COLO829 (cell line): ENCODE measurements around the gene BBS4.
"Not testable (repeated sequence)": the region's sequence is repeated elsewhere in the genome, so short reads cannot be mapped to it uniquely, and the experiment has no call there.

ENCODE experiments used
- DNase-seq: peaks from one replicate; pipeline ENCODE4 v3.0.0; 2012; ENCODE audit warnings: low spot score

BBS4 gene

GRCh38 chr15:72700076-72700475, 14.1 kb downstream of the BBS4 start:
- DNase-seq, result no peak

GRCh38 chr15:72706266-72706665, 20.3 kb downstream of the BBS4 start:
- DNase-seq, result no peak

DNA sequence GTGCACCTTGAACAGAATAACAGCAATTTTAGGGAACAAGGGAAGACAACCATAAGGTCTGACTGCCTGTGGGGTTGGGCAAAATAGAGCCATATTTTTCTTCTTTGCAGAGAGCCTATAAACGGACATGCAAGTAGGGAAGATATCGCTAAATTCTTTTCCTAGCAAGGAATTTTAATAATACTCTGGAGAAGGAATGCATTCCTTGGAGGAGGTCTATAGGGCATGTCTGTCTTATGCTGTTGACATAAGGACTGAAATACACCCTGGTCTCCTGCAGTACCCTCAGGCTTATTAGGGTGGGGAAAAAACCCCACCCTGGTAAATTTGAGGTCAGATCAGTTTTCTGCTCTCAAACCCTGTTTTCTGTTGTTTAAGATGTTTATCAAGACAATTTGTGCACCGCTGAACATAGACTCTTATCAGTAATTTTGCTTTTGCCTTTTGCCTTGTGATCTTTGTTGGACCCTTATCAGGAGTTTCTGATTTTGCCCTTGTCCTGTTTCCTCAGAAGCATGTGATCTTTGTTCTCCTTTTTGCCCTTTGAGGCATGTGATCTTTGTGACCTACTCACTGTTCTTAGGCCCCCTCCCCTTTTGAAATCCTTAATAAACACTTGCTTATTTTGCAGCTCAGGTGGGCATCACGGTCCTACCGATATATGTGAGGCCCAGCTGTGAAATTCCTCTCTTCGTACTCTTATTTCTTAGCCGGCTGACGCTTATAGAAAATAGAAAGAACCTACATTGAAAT, 22.7 kb downstream of the BBS4 start:
- not testable (repeated sequence) for DNase-seq

- peak; percentile 24 for DNase-seq
These were observed 36.2 kb downstream of the BBS4 start for GRCh38 chr15:72722071-72722696.

DNA sequence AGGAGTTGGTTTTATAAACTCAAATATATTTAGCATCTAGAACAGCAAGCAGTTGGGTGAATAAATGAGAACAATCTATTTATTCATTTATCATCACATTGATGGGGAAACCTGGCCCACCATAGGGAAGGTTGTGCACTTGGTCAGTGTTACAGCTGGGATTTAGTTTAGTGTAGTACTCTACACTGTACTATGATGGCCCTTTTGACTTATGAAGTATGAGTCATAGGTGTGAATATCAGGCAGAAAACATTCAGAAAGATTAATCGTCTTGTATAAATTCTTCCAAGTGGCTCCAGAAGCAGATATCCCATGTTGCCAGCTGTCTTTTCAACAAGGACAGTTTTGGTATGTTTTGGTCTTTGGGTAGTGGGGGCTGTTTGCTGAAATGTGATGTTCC, 38.0 kb downstream of the BBS4 start:
- DNase-seq, result peak; percentile 4

GRCh38 chr15:72725446-72725845, 39.4 kb downstream of the BBS4 start:
- no peak for DNase-seq

DNA sequence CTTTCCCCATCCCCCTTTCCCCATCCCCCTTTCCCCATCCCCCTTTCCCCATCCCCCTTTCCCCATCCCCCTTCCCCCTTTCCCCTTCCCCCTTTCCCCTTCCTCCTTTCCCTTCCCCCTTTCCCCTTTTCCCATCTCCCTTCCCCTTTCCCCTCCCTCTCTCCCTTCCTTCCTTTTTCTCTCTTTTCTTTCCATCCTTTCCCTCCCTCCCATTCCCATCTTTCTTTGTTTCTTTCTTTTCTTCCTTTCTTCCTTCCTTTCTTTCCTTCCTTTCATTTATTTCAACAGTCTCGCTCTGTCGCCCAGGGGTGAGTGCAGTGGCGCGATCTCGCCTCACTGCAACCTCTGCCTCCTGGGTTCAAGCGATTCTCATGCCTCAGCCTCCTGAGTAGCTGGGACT, 39.8 kb downstream of the BBS4 start:
- not testable (repeated sequence) for DNase-seq

DNA sequence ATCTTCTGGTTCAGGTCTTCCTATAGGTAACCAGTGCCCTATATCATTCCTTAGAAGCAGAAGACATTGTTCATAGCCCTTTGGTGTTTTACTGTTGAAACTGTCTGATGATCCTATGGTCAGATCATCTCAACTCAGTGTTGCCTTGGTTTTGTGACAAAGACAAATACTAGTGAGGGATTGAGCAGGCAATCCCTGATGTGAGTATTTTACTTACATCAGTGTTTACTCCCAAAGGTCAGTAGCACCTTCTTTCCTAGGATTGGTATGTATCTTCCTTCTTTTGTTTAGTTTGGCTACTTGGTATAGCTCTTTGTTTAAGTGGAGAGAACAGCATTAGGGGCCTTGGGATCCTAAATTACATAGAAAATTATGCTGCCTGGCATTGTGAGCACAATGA, 41.1 kb downstream of the BBS4 start:
- DNase-seq, result no peak

- not testable (repeated sequence) for DNase-seq
These were observed 42.2 kb downstream of the BBS4 start for GRCh38 chr15:72728249-72728648.

DNA sequence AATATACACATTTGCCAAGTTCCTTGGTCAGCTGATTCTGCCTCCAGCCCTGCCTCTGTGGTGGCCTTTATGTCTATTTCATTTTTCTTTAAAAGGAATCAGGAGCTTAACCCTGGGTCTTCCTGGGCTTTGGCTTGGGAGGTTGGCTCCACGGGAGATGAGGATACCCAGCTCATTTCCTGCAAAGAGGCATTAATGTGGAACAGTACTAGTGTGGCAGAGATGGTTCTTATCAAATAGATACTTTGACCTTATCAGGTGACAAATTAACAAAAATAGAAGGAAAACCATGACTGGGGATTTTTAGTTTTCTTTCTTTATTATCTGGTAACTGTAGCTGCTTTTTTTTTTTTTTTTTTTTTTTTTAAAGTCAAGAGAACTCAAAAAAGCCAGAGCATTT, 42.8 kb downstream of the BBS4 start:
- DNase-seq, result no peak

- no peak for DNase-seq
These were observed 46.1 kb downstream of the BBS4 start for GRCh38 chr15:72732086-72732485.

- DNase-seq, result no peak
These were observed 46.5 kb downstream of the BBS4 start for GRCh38 chr15:72732516-72732915.

GRCh38 chr15:72733941-72734738, 48.1 kb downstream of the BBS4 start:
- DNase-seq, result no peak

DNA sequence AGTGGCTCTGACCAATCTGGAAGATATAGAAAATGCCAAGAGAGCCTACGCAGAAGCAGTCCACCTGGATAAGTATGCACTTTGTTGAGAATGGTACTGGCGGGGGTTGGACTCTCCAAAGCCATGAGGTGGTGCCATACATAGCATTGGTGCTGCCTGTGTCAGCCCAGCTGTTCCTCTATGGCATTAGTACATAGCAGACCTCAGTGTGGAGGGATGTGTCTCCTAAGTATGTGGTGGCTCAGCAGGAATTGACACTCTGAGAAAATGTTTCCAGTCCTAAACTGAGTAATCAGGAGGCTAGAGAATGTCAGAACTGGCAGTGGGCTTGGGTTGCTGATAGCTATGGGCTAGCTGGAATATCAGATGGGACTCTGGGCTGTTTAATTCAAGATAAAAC, 49.1 kb downstream of the BBS4 start:
- DNase-seq, result no peak

DNA sequence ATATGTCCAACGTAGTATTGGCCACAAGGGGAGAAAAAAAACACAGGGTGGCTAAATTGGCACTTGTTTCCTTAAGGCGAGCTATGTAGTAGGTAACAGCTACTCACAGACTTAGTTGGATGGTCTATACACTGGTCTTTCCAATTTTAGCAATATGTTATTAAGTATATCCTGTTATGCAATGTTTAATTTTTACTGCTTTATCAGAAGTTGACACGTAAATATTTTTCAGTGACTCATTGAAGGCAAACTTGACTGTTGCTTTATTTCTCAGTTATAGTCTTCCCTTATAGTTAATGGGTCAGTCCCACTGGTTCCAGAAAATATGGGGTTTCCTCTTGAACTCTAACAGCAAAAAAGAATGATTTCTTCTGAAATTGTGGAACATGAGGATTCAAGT, 51.1 kb downstream of the BBS4 start:
- DNase-seq, result no peak

GRCh38 chr15:72737723-72738122, 51.7 kb downstream of the BBS4 start:
- DNase-seq, result no peak

DNA sequence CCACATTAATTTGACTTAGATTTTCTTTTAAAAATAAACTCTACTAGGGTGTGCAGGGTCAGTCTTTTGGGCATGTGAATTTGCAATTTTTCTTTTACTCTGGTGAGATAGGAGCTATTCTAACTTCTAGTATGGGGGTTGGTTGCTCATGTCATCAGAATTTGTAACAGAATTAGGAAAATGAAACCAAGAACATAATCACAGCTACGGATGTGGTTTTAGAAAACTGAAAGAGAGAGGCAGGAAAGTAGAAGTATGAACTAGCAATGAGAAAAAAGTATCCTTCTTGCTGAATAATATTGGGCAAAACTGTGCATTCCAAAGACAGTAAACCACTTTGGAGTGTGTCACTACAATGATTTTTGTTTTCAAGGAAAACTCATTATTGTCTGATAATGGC, 54.2 kb downstream of the BBS4 start:
- DNase-seq, result no peak

GRCh38 chr15:72749700-72750099, 63.7 kb downstream of the BBS4 start:
- no peak for DNase-seq

GRCh38 chr15:72751751-72752455, 65.9 kb downstream of the BBS4 start:
- DNase-seq, result no peak

DNA sequence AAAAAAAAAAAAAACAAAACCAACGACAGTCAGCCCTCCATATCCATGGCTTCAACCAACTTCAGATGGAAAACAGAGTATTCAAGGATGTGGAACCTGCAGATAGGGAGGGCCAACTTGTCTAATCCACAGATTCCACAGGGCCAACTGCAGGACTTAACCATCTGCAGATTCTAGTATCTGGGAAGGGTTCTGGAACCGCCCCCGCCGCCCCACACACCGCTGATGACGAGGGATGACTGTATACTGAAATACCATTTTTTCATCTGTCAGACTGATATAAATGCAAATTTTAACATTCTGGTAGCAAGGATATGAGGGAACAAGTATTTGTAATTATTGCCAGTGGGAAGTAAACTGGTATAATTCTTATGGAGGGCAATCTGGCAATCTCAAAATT, 68.1 kb downstream of the BBS4 start:
- DNase-seq, result no peak

DNA sequence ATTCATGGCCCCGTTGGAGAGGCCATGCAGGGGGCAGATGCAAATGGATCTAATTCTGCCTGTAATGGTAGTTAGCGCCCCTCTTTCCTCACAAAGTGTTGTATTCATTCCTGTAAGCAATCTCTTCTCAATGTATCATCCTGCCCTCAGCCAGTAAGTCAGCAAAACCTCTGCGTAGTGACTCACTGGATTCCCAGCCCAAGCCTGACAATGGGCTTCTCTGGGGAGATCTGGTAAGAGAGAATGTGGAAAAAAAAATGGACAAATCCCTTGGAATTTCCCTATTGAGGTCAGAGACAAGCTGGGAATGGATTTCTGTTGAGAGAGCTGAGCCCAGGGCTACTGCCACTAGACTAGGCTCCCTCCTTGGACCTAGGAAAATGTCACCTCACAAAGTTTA, 72.2 kb downstream of the BBS4 start:
- peak; percentile 87 for DNase-seq

DNA sequence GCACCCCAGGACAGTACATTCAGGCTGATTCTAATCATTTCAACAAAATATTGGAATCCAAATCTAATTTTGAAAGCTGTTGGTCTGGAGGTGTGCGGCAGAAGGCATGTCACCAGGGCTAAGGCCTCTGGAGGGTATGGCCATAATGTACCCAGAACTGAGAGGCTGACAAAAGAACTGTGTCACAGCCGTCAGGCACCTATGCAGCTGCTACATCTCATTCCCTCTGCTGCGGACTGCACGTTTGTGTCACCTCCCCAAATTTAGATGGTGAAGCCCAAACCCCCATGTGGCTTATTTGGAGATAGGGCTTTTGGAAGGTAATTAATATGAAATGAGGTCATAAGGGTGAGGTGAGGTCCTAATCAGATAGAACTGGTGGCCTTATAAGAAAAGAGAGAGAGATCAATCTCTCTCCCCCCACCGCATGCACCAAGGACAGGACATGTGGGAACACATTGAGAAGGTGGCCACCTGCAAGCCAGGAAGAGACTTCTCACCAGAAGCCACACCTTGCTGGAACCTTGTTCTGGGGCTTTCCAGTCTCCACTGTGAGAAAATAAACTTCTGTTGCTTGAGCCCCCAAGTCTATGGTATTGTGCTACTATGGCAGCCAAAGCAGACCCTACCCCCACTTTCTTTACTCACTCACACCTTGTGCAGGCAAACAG, 74.7 kb downstream of the BBS4 start:
- no peak for DNase-seq
